T47D (cell line): ENCODE data around the gene TMEM43.
"Not testable (repeated sequence)": the region's sequence is repeated elsewhere in the genome, so short reads cannot be mapped to it uniquely, and the experiment has no call there.

Experiments
- DNase-seq, 2 experiments: peaks; one replicate each; pipeline versions ENCODE4 v3.0.0 to v3.0.0-alpha.2; 2011 to 2012; ENCODE audit warnings: low read depth in 1 of 2, low spot score in 1 of 2
- JUND ChIP-seq: IDR thresholded peaks from 2 replicates; pipeline ENCODE4 v1.6.1; 2012; ENCODE audit warnings: low read depth
- in situ Hi-C: cut with HindIII; loops from 2 replicates; pipeline ENCODE4 v1.10.0; 2016; ENCODE audit warnings: low sequenced_read_pairs, low pct_unique_long_range_greater_than_20kb

TMEM43 gene

DNA sequence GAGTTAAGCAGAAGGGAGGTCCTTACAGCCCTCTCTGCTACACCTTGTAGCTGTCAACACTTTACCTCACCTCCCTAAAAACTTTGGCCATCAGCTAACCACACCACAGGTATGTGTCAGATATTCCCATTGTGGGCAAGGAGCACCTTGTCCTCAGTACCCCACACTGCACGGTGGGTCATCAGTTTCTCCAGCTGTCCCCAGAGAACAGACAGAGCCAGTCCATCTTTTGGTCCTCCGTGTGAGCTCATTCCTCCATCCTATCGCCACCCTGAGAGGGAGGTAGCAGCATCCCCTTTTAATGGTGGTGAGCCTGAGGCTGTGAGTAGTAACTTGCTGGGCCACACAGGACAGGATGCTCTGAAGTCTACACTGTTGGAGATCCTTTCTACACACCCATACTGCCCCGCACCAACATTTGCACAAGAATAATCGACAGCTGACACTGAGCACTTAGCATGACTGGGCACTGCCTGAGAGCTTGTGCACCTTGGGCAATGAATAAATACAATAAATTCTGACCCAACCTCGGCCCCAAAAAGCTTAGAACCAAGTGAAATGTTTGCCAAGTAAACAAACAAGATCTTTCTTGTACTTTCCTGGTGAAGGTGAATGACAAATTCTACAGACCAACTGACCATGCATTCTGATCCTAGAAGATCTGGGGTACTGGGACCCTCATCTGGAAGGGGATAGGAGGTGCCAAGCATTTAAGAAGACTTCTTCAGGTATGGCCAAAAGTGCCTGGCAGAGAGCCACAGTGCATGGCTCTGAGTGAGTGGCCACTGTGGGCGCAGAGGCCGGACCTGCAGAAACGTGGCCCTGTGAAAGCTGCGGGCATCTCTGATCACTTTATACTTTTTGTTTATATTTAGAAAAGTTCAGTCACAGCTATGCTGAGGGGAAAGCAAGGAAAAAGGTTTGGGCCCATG, 7.1 kb upstream of the TMEM43 start:
- peak in 1 of 2 experiments; percentile 20 for DNase-seq
- TF ChIP-seq JUND: no peak
- in situ Hi-C loops: no loop called here

DNA sequence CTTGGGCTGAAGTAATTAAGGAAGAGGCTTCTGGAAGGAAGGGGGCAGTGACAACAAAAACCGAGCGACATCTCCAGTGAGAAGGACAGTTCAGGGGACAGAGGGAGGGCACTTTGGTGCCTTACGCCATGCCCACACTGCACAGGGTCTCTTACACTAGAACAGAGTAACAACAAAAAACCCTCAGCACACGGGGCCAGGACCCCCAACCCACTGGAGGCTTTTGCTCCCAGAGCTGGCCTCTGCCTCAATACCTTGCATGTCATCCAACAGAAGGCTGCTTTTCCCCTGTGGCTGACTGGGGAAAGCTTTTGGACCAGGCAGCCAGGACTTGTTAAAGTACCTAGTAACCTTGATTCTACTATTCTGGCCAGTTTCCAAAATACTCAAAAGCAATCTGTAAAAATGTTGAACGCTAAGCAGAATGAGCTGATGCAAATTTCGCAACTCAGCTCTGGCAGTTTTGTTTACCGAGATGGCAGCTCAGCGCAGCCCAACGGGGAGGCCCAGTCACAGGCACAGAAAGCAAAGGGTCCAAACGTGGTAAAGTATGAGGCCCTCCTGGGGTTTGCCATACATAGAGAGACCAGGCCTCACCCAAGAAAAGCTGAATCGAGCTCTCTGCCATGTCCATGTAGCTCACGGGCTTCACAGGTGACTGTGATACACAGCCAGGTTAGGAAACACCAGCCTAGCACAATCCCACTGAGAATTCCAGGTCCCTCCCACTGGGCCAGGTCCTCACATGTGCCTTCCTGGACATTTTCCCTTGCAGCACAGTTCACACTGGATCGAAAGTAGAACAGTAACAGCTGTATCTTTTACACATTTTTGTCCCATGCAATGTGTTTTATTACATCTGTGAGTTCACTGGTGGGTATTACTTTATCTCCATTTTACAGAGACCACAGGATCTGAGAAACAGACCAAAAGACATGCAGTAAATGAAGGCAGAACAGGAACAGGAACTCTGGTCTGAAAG, 6.2 kb upstream of the TMEM43 start:
- peak in 1 of 2 experiments; percentile 24 for DNase-seq
- in situ Hi-C loops: no loop called here
- no peak for TF ChIP-seq JUND

DNA sequence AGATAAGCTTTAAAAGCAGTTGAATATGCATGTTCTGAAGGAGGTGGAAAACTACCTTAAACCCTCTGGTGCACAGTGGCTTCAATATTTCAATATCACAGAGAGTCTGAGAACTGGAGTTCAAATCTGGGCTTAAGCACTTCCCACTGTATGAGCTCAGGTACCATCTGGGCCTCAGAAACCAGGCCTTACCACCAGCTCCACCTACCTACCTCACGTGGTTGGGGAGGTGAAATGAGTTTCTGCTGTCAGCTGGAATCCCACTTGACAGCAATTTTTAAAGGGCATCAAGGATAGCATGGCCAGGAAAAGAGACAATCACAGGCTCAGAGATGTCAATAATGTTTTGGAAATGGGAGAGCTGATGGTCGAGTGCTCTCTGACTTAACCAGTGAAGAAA, 5.2 kb upstream of the TMEM43 start:
- in situ Hi-C loops: no loop called here
- TF ChIP-seq JUND: no peak
- DNase-seq: no peak

DNA sequence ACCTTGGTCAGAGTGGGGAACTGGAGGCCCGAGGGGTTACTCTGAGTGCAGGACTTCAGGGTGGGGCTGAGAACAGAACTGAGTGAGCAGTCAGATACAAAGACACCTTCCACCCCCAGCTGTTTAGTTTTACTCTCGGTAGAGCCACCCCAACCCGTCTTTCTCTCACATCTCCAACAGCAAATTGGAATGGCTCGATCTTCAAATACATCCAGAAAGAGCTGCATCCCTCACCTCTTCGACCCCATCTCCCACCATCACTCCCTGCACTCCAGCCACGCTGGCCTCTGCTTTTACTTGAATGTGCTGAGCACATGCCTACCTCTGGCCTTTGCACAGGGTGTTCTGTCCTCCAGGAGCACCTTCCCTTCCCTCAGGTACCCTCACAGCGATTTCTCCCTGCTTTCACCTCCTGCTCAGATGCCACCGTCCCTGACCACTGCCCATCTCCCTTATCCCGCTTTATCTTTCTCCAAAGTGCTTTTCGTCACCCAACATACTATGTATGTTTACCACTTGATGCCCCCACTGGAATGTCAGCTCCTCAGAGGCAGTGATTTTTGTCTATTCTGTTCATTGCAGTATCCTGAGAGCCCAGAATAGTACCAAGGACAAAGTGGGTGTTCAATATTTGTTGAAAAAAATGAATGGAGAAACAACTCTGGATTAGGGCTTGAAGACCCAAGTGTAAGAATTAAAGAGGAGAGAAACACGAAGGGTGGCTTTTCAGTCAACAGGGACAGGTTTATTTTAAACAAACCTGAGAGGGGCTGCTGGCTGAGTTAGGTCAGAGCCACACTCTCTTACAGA, 4.5 kb upstream of the TMEM43 start:
- TF ChIP-seq JUND: no peak
- in situ Hi-C loops: no loop called here
- no peak for DNase-seq

DNA sequence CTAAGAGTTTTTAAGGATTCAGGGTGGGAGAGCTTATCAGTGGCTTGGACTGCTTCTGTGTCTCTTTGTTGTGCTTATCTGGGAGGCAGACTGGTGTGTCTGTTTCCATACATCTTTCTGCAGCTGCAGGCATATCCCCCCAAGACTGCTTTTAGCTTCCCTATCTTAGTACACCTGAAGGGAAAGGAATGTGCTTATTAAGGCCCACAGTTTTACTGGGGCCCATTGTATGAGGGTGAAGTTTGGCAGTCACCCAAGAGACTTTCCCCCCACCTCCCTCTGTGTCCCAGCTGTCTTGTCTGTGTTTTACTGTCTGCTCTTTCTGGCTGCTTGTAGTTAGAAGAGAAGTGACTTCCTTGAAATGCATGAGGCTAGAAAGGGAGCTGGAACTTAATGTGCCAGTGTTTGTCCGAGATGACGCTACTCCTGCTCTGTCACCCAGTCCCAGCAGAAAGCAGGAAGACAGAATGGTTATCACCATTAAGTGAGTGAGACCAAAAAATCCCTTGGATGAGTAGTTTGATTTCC, 3.9 kb upstream of the TMEM43 start:
- DNase-seq: not testable (repeated sequence)

DNA sequence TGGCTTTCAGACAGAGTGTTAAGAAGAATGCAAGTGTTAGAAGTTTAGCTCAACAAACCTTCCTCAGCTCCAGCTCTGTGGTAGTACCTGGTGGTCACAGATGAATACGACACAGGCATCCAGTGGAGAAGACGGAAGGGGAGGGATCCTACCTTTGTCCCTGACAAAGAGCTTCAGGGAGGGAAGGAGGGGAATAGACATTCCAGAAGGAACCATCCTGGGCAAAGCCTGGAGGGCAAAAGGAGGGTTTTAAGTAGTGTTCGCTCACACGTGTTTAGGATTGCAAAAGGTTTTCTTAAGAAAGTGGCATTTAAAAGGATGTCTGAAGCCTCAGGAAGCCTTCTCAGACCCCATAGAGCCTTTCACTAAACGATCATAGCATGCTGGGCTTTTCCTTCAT, 3.0 kb upstream of the TMEM43 start:
- in situ Hi-C loops: no loop called here
- TF ChIP-seq JUND: no peak
- DNase-seq: no peak

More for the DNA sequence above, 3.9 kb upstream of the TMEM43 start:
- in situ Hi-C loops: not testable (repeated sequence)

DNA sequence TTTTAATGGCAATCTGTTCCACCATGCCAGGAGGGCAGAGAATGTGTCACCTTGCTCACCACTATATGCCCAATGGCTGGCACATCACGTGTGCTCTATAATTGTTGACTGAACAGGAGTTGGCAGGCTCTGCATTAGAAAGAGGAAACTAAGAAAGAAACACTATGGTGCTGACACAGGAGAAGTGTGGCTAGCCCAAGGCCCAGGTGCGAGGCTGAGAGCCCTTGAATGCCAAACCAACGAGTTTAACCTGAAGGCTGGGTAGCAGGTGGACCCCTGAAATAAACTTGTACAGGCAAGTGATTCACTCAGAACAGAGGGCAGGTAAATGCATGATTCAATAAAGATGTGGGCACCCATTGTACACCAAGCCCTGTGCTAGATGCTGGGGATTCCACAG, 2.6 kb upstream of the TMEM43 start:
- in situ Hi-C loops: no loop called here
- no peak for TF ChIP-seq JUND
- no peak for DNase-seq

DNA sequence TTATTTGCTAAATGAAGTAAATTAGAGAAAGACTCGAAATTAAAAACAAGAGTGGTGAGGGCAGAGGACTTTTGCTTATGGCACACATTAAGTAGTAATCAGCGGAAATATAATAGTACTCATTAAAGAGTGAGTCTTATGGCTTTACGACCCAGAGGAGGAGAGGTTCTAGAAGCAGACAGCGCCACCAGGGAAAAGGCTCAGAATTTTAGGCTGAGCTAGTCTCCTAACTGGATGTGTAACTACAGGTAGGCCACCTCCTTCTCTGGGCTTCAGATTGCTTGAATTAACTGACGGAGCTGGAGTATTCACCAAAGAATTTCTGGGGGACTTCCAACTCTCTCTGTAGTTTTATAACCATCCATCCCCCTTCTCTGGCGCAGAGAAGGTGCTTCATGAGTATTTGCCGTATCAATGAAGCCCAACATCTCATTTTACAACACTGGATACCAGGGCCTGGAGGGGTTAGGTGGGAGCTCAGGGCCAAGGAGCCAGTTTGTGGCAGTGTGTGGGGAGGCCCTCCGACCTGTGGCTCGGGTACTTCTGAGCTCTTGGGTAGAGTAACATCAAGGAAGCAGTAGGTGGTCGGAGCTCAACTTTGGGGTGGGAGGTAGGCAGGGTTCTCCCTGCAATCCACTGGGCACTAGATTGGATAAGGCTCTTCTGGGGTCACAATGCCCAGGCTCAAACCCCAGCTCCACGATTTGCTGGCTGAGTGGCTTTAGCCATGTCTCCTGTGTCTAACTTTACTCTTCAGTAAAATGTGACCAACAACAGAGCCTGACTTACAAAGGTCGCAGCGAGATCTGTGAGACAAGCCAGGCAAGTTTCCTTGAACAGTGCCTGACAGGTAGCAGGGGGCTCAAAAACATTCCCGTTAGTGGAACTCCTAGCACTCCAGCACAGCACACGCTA, 1.3 kb upstream of the TMEM43 start:
- TF ChIP-seq JUND: no peak
- no peak for DNase-seq
- in situ Hi-C loops: no loop called here

DNA sequence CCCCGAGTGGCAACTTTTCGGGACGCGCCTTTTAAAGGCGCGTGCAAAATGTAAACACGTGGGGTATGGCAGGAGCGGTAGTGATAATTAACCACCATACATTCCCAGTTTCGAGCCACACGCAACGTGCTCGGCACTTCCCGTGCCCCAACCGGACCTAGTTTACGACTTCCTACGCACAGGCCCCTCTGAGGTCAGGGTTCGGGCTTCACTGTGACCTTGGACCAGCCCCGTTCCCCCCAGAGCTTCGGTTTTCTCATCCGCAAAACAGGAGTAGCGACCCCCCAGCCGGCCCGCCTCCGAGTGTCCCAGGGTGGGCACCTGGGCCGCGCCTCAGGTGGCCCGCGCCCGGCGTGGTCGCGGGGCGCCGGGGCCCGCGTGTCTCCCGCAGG, 633 bp upstream of the TMEM43 start:
- peak; percentile 50 to 53 for DNase-seq
- TF ChIP-seq JUND: no peak
- in situ Hi-C loops: no loop called here

DNA sequence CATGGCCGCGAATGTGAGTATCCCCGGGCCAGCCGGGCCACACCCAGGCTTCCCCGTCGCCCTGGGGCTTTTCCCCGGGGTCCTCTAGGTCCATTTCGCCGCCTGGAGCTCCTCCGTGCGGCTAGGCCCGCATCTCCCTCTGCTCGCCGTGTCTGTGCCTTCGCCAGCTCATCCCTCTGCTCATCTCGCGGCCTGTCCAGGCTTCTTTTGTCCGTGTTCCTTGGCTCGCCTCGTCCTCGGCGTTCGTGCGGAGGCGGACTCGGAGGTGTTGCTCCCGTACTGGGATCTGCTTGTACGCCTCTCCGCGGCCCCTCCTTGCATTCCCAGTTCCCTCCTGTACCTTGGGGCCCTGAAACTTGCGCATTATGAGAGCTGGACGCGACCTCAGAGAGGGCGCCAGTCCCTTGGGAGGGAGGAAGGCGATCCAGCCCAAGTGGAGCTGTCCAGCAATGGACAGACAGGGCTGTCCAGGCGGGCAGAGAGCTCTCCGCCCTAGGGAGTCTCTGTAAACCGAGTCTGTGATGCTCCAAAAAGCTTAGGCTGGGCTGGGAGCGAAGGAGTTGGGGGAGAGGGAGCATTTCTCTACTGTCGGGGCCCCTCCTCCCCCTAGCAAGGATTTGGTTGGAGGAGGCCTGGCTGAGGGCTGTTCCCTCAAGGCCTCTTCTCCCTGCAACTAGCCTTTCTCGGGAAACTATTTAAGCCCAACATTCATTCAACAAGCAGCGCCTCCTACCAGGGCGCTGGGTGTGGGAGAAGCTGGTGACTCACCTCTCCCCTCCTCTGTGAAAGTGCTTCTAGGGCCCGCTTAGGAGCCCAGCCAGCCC, 553 bp downstream of the TMEM43 start:
- TF ChIP-seq JUND: no peak
- peak; percentile 65 to 77 for DNase-seq
- in situ Hi-C loops: no loop called here
